Ishikawa (cell line): ENCODE measurements around the gene ZC2HC1B.

Experiments used
- CEBPB ChIP-seq: IDR thresholded peaks from 2 replicates; pipeline ENCODE4 v1.6.1; 2012
- CREB1 ChIP-seq: IDR thresholded peaks from 2 replicates; pipeline ENCODE4 v1.6.1; 2012; ENCODE audit warnings: low read depth
- EGR1 ChIP-seq: IDR thresholded peaks from 2 replicates; pipeline ENCODE4 v1.6.1; 2012
- EP300 ChIP-seq: IDR thresholded peaks from 2 replicates; pipeline ENCODE4 v1.6.1; 2012; ENCODE audit warnings: borderline replicate concordance
- FOXM1 ChIP-seq: IDR thresholded peaks from 2 replicates; pipeline ENCODE4 v1.6.1; 2012; ENCODE audit warnings: low read depth, borderline replicate concordance
- NFIC ChIP-seq: IDR thresholded peaks from 2 replicates; pipeline ENCODE4 v1.6.1; 2012
- RAD21 ChIP-seq: IDR thresholded peaks from 2 replicates; pipeline ENCODE4 v1.6.1; 2012; ENCODE audit warnings: low read depth
- TAF1 ChIP-seq: IDR thresholded peaks from 2 replicates; pipeline ENCODE4 v1.6.1; 2012; ENCODE audit warnings: low read depth, mild to moderate bottlenecking
- TCF12 ChIP-seq: IDR thresholded peaks from 2 replicates; pipeline ENCODE4 v1.6.1; 2012; ENCODE audit warnings: low read depth
- TEAD4 ChIP-seq: IDR thresholded peaks from 2 replicates; pipeline ENCODE4 v1.6.1; 2012
- YY1 ChIP-seq: IDR thresholded peaks from 2 replicates; pipeline ENCODE4 v1.6.1; 2012; ENCODE audit warnings: low read depth
- ZBTB7A ChIP-seq: IDR thresholded peaks from 2 replicates; pipeline ENCODE4 v1.6.1; 2012; ENCODE audit warnings: low read depth
- TF ChIP-seq, protein P1 (sequence below): IDR thresholded peaks from 2 replicates; pipeline ENCODE4 v1.6.1; 2012
- TF ChIP-seq, protein P2 (sequence below): IDR thresholded peaks from 2 replicates; pipeline ENCODE4 v1.6.1; 2012
- TF ChIP-seq, protein P3 (sequence below): IDR thresholded peaks from 2 replicates; pipeline ENCODE4 v1.6.1; 2012; ENCODE audit warnings: low read depth, mild to moderate bottlenecking

ZC2HC1B gene

DNA sequence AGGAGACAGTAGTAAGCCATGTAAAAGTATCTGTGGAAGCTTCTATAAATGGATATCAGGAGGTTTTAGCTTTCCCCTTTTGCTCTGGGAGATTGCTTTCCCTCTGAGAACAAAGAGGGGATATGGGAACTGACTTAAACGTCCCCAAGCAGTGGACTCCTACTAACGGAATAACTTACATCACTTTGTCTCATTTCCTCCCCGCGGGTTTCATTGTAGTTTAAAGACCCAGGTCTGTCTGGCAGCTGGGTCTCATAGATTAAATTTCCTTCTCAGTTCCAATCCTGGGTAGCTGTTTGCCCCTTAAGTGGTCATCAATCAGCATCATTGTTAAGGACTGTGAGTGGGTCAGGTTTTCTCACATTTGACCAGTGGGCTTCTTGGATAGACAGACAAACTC is 75.1 kb downstream of the ZC2HC1B start:
- TF ChIP-seq CREB1, result no peak
- no peak for TF ChIP-seq CEBPB
- TF ChIP-seq NFIC, result no peak

DNA sequence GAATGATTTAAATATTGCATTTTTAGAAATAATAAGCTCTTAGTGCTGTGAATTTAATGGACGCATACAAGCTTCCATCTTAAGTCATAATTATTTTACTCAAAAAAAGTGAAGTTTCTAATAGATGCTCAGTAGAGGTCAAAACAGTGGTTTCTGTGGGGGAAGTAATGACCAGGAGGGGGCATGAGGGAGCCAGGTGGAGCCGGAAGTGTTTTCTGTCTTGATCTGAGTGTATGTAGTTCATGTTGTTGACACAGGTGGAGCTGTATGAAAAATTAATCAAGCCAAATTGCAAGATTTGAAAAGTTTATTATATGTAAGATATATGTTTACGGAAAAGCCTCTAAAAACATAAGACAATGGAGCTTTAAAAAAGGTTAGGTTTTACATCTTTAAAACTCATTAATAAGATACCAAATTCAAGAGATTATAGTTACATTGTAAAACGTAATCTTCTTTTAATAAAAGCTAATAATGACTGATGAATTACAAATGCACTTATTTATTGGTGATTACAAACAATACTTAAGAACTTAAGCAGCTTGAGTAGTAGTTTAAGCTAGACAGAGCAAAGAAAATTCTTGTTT is 75.8 kb downstream of the ZC2HC1B start:
- TF ChIP-seq RAD21, result peak; percentile 67
- TF ChIP-seq, protein P1, sequence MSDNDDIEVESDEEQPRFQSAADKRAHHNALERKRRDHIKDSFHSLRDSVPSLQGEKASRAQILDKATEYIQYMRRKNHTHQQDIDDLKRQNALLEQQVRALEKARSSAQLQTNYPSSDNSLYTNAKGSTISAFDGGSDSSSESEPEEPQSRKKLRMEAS, result no peak

DNA sequence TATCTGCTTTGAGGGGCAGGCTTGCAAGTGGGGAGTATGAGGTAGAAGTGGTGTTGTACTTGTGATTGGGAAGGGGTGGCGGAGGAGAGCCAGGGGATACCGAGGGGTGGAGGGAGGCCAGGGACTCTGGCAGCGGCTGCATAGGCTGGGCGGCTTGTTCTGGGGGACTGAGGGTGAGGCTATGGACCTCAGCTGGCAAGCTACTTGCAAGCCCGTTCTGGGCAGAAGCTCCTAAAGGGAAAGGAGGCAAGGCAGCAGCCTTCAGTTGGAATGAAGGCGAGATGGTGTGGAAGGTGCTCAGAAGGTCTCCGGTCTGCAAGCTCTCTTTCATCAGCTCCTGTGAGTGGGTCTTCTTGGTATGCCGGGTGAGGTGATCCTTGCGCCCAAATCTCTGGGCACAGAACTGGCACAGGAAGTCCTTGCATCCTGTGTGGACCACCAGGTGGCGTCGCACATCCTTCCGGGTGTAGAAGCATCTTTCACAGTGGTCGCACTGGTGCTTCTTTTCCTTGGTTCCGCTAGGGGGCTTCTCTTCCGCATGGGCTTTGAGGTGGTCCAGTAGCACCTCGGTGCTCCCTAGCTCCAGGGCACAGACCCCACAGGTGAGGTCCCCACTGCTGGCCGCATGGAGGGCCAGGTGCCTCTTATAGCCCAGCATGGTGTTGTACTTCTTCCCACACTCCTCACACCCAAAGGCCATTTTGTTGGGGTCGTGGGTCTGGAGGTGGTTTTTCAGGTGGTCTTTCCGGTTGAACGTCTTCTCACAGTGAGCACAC is 77.8 kb downstream of the ZC2HC1B start:
- peak; percentile 57 for TF ChIP-seq RAD21
- TF ChIP-seq EGR1, result no peak

DNA sequence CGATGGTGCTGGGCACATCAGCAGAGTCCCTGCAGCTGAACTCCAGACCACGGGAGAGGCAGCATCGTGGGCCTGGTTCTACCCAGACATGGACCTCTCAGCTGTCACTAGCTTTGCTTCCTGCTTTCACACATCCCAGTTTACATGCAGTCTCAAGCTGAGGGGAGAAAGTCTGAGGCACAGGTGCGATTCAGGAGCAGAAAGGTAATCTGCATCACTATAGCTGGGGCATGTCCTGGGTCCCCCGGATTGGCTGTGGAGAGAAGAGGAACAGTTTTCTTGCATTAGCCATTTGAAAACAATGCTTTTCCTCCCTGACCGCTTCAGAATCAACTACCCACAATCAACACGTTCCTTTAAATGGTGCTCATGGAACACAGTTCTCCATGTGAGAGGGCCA is 83.9 kb downstream of the ZC2HC1B start:
- no peak for TF ChIP-seq CEBPB
- no peak for TF ChIP-seq EGR1
- TF ChIP-seq EP300, result no peak
- TF ChIP-seq, protein P2, sequence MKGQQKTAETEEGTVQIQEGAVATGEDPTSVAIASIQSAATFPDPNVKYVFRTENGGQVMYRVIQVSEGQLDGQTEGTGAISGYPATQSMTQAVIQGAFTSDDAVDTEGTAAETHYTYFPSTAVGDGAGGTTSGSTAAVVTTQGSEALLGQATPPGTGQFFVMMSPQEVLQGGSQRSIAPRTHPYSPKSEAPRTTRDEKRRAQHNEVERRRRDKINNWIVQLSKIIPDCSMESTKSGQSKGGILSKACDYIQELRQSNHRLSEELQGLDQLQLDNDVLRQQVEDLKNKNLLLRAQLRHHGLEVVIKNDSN, result no peak
- TF ChIP-seq, protein P3, sequence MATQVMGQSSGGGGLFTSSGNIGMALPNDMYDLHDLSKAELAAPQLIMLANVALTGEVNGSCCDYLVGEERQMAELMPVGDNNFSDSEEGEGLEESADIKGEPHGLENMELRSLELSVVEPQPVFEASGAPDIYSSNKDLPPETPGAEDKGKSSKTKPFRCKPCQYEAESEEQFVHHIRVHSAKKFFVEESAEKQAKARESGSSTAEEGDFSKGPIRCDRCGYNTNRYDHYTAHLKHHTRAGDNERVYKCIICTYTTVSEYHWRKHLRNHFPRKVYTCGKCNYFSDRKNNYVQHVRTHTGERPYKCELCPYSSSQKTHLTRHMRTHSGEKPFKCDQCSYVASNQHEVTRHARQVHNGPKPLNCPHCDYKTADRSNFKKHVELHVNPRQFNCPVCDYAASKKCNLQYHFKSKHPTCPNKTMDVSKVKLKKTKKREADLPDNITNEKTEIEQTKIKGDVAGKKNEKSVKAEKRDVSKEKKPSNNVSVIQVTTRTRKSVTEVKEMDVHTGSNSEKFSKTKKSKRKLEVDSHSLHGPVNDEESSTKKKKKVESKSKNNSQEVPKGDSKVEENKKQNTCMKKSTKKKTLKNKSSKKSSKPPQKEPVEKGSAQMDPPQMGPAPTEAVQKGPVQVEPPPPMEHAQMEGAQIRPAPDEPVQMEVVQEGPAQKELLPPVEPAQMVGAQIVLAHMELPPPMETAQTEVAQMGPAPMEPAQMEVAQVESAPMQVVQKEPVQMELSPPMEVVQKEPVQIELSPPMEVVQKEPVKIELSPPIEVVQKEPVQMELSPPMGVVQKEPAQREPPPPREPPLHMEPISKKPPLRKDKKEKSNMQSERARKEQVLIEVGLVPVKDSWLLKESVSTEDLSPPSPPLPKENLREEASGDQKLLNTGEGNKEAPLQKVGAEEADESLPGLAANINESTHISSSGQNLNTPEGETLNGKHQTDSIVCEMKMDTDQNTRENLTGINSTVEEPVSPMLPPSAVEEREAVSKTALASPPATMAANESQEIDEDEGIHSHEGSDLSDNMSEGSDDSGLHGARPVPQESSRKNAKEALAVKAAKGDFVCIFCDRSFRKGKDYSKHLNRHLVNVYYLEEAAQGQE, result no peak
- TF ChIP-seq NFIC, result no peak
- TF ChIP-seq ZBTB7A, result no peak
- TF ChIP-seq RAD21, result no peak
- TF ChIP-seq, protein P1, result no peak
- TF ChIP-seq YY1, result no peak

DNA sequence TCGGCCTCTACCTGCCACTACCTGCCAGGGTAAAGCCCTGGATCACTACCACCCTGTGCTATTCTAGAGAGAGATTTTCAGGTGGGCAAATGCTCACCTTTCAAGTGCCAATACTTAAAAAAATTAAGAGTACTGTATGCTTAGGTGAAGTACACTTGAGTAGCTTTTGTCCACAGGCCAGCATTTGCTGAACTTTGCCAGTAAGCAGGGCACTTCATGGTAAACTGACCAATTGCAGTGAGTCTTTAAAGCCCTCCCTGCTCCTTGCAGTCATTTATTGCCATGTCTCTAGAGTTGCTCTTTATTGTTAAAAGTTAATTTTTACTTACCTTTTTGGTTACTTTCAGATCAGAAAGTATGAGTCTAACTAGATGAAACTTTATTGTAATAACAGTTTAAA is 85.3 kb downstream of the ZC2HC1B start:
- TF ChIP-seq NFIC, result no peak
- TF ChIP-seq, protein P3, result no peak
- no peak for TF ChIP-seq CEBPB
- TF ChIP-seq TEAD4, result no peak
- TF ChIP-seq ZBTB7A, result no peak
- no peak for TF ChIP-seq RAD21
- TF ChIP-seq TCF12, result no peak
- no peak for TF ChIP-seq EGR1
- no peak for TF ChIP-seq CREB1
- TF ChIP-seq TAF1, result no peak
- TF ChIP-seq, protein P2, result no peak
- no peak for TF ChIP-seq YY1
- TF ChIP-seq, protein P1, result no peak
- TF ChIP-seq FOXM1, result no peak
- TF ChIP-seq EP300, result no peak

DNA sequence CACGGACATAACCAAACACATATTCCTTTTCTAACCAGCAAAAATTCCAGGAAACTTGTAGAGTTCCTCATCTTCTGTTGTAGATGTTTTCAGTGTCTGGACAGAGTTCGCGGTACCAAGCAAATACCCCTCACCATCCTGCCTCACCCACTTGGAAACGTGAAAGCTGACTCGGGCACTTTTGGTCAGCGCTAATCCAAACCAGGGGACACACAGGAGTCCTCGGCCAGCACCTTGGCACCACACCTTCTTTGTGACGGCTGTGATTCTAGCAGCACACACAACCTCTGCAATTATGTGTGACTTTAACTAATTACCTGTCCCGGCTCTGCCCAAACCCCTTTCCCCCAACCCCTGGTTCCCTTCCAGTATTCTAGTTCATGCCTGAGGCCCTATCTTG is 85.7 kb downstream of the ZC2HC1B start:
- TF ChIP-seq FOXM1 (no peak), YY1 (no peak), EGR1 (no peak), ZBTB7A (no peak), TCF12 (no peak), RAD21 (no peak), EP300 (no peak), CREB1 (no peak), TEAD4 (no peak), NFIC (no peak), TAF1 (no peak)
- TF ChIP-seq, protein P2, result no peak
- TF ChIP-seq, protein P1, result no peak
